Measurements from ENCODE around the gene CDC6.

- no peak for TF ChIP-seq TAF1 (IDR thresholded peaks at IDR 0.05; ENCODE audit: borderline replicate concordance, low read depth, low read length)
- no peak for TF ChIP-seq POLR2A (IDR thresholded peaks at IDR 0.05; ENCODE audit: low read depth, low read length)
- TF ChIP-seq POLR2AphosphoS5 (IDR thresholded peaks at IDR 0.05; ENCODE audit: low read depth, low read length), result no peak
Measured at GRCh38 chr17:40338941-40339649, 51.4 kb downstream of the CDC6 start.
